ACC112 (cell line): ENCODE measurements around the gene BMP5.

ENCODE experiments used
- H2AFZ ChIP-seq: fragments of 200-600 bp; sonication (generic); one replicate; pipeline ENCODE4 v1.6.0; 2017; ENCODE audit warnings: antibody characterized with exemption, low read length; ENCODE audit not compliant: unreplicated experiment
- H3K27ac ChIP-seq: fragments of 200-600 bp; sonication (generic); 2 replicates; pipeline ENCODE4 v1.5.1; 2014; ENCODE audit warnings: low read depth, mild to moderate bottlenecking, antibody characterized with exemption, low read length, moderate library complexity
- H3K27me3 ChIP-seq: fragments of 200-600 bp; sonication (generic); 2 replicates; pipeline ENCODE4 v1.6.1; 2014; ENCODE audit warnings: mild to moderate bottlenecking, antibody characterized with exemption, low read length, moderate library complexity, mixed read lengths; ENCODE audit not compliant: insufficient read depth
- H3K36me3 ChIP-seq: fragments of 200-600 bp; sonication (generic); 2 replicates; pipeline ENCODE4 v1.6.1; 2016; ENCODE audit warnings: mild to moderate bottlenecking, antibody characterized with exemption, low read length, moderate library complexity, mixed read lengths; ENCODE audit not compliant: insufficient read depth
- H3K4me1 ChIP-seq: fragments of 200-600 bp; sonication (generic); one replicate; pipeline ENCODE4 v1.6.1; 2016; ENCODE audit warnings: low read length, mixed read lengths; ENCODE audit not compliant: insufficient read depth, unreplicated experiment, control insufficient read depth
- H3K4me3 ChIP-seq: fragments of 200-600 bp; sonication (generic); 2 replicates; pipeline ENCODE4 v1.5.1; 2014; ENCODE audit warnings: mild to moderate bottlenecking, low read depth, low read length
- H3K79me2 ChIP-seq: fragments of 200-600 bp; sonication (generic); one replicate; pipeline ENCODE4 v1.6.0; 2016; ENCODE audit warnings: low read length; ENCODE audit not compliant: control insufficient read depth, unreplicated experiment, insufficient read depth

Gene BMP5

GRCh38 chr6:55774286-55775028 lies 100.9 kb downstream of the BMP5 start:
- Histone ChIP-seq H3K27ac (no peak overlapping the region), H3K4me3 (no peak overlapping the region), H3K4me1 (no peaks in the 10 kb centered on the region), H3K36me3 (no peaks in the 10 kb centered on the region), H3K79me2 (no peaks in the 10 kb centered on the region), H3K27me3 (no peaks in the 10 kb centered on the region), H2AFZ (no peak overlapping the region)

- Histone ChIP-seq H3K27ac (no peak overlapping the region), H3K4me3 (no peak overlapping the region), H2AFZ (no peak overlapping the region), H3K36me3 (no peaks in the 10 kb centered on the region), H3K4me1 (no peaks in the 10 kb centered on the region), H3K27me3 (no peaks in the 10 kb centered on the region), H3K79me2 (no peaks in the 10 kb centered on the region)
Observed at GRCh38 chr6:55773620-55774216, 101.7 kb downstream of the BMP5 start.

- Histone ChIP-seq H3K4me1 (no peaks in the 10 kb centered on the region), H2AFZ (no peak overlapping the region), H3K4me3 (no peak overlapping the region), H3K27me3 (no peaks in the 10 kb centered on the region), H3K79me2 (no peaks in the 10 kb centered on the region), H3K36me3 (no peaks in the 10 kb centered on the region), H3K27ac (no peak overlapping the region)
Observed at GRCh38 chr6:55772730-55773129, 102.7 kb downstream of the BMP5 start.

GRCh38 chr6:55759536-55759935 lies 115.9 kb downstream of the BMP5 start:
- no peaks in the 10 kb centered on the region for H3K27me3 ChIP-seq
- H3K79me2 ChIP-seq = no peaks in the 10 kb centered on the region
- no peak overlapping the region for H3K4me3 ChIP-seq
- no peaks in the 10 kb centered on the region for H3K36me3 ChIP-seq
- H2AFZ ChIP-seq = peak overlapping the region; percentile 42
- H3K27ac ChIP-seq = peak overlapping the region; percentile 76
- H3K4me1 ChIP-seq = peaks cover 15% of the 10 kb centered on the region

GRCh38 chr6:55758156-55758937 lies 117.0 kb downstream of the BMP5 start:
- Histone ChIP-seq H3K79me2 (no peaks in the 10 kb centered on the region), H3K4me3 (no peak overlapping the region), H3K36me3 (no peaks in the 10 kb centered on the region), H2AFZ (peak overlapping the region; percentile 16), H3K27ac (peak overlapping the region; percentile 76), H3K27me3 (no peaks in the 10 kb centered on the region), H3K4me1 (peaks cover 15% of the 10 kb centered on the region)

GRCh38 chr6:55756531-55757031 lies 118.8 kb downstream of the BMP5 start:
- Histone ChIP-seq H3K4me3 (no peak overlapping the region), H3K27me3 (no peaks in the 10 kb centered on the region), H3K27ac (no peak overlapping the region), H3K4me1 (peaks cover 15% of the 10 kb centered on the region), H3K79me2 (no peaks in the 10 kb centered on the region), H2AFZ (no peak overlapping the region), H3K36me3 (no peaks in the 10 kb centered on the region)

GRCh38 chr6:55748880-55749279 lies 126.5 kb downstream of the BMP5 start:
- Histone ChIP-seq H3K36me3 (no peaks in the 10 kb centered on the region), H3K27me3 (no peaks in the 10 kb centered on the region), H3K4me1 (no peaks in the 10 kb centered on the region), H3K79me2 (no peaks in the 10 kb centered on the region), H3K4me3 (no peak overlapping the region), H2AFZ (no peak overlapping the region), H3K27ac (no peak overlapping the region)

GRCh38 chr6:55746473-55746872 lies 128.9 kb downstream of the BMP5 start:
- no peak overlapping the region for H3K4me3 ChIP-seq
- H3K79me2 ChIP-seq = no peaks in the 10 kb centered on the region
- H3K27ac ChIP-seq = no peak overlapping the region
- no peaks in the 10 kb centered on the region for H3K27me3 ChIP-seq
- H3K4me1 ChIP-seq = no peaks in the 10 kb centered on the region
- no peak overlapping the region for H2AFZ ChIP-seq
- H3K36me3 ChIP-seq = no peaks in the 10 kb centered on the region

GRCh38 chr6:55734256-55734655 lies 141.1 kb downstream of the BMP5 start:
- Histone ChIP-seq H3K4me3 (no peak overlapping the region), H2AFZ (no peak overlapping the region), H3K27ac (no peak overlapping the region), H3K79me2 (no peaks in the 10 kb centered on the region), H3K36me3 (no peaks in the 10 kb centered on the region), H3K4me1 (peaks cover 6% of the 10 kb centered on the region), H3K27me3 (no peaks in the 10 kb centered on the region)

- no peak overlapping the region for H3K27ac ChIP-seq
- no peak overlapping the region for H2AFZ ChIP-seq
- no peaks in the 10 kb centered on the region for H3K27me3 ChIP-seq
- peaks cover 6% of the 10 kb centered on the region for H3K4me1 ChIP-seq
- H3K36me3 ChIP-seq = no peaks in the 10 kb centered on the region
- no peak overlapping the region for H3K4me3 ChIP-seq
- H3K79me2 ChIP-seq = no peaks in the 10 kb centered on the region
Observed at GRCh38 chr6:55729665-55730064, 145.7 kb downstream of the BMP5 start.
